ENCODE results near the gene LYPD3. TPM values are rescaled to one million over a fixed set of nuclear protein-coding genes. Genes with fewer than 3 reads are reported as not detected.

LYPD3 gene
- total and polyA plus RNA-seq, 7 experiments from 2014 or later: 1.1 to 30.6 (median 6.5) TPM

- peak overlapping the region; percentile 93 for H3K27ac ChIP-seq (ENCODE audit: low read depth, low read length)
- peak overlapping the region; percentile 38 to 82 (median 70) for H3K4me3 Mint-ChIP-seq
- H3K4me1 ChIP-seq (ENCODE audit: control insufficient read depth in 2 of 2, insufficient read depth in 2 of 2, low read length in 2 of 2): peaks cover 19 to 55% of the 10 kb centered on the region in 2 donors
These were observed 3.1 kb upstream of the LYPD3 start for GRCh38 chr19:43468354-43469159.

GRCh38 chr19:43467730-43468129, 2.3 kb upstream of the LYPD3 start:
- POLR2A ChIA-PET: no interaction called here
- intact Hi-C loops (cut with micrococcal nuclease): loop anchor here in 1 of 2 donors (10.0 kb wide), 1 partner anchor 287 kb away; the partner anchor contains the start of gene SMG9
- no peaks in the 10 kb centered on the region for H3K9me3 ChIP-seq (ENCODE audit: control insufficient read depth in 2 of 3, low read length in 3 of 3)
- no peaks in the 10 kb centered on the region for H3K9me3 Mint-ChIP-seq
- peaks cover 19 to 55% of the 10 kb centered on the region in 2 donors for H3K4me1 ChIP-seq (ENCODE audit: control insufficient read depth in 2 of 2, insufficient read depth in 2 of 2, low read length in 2 of 2)
- peaks cover 24 to 87% (median 58%) of the 10 kb centered on the region in 7 donors for H3K4me1 Mint-ChIP-seq
- H3K27me3 Mint-ChIP-seq: no peaks in the 10 kb centered on the region
- H3K4me3 ChIP-seq (ENCODE audit: low read length): no peak overlapping the region
- H3K36me3 Mint-ChIP-seq: no peaks in the 10 kb centered on the region
- no peak for DNase-seq
- H3K27me3 ChIP-seq (ENCODE audit: control insufficient read depth in 2 of 2, insufficient read depth in 2 of 2, low read length in 2 of 2): no peaks in the 10 kb centered on the region
- H3K27ac Mint-ChIP-seq: peak overlapping the region; percentile 82 to 99 (median 98)
- no peak for ATAC-seq
- H3K4me3 Mint-ChIP-seq: peak overlapping the region in 6 of 10 donors; percentile 14 to 82 (median 56)
- no peaks in the 10 kb centered on the region for H3K36me3 ChIP-seq (ENCODE audit: control insufficient read depth in 2 of 3, insufficient read depth in 3 of 3, low read length in 3 of 3)
- CTCF ChIA-PET: interaction anchor here (1.1 to 3.5 kb wide), 3 partner anchors 20 to 53 kb away, joined by 3 to 15 read pairs (median 5); no protein-coding TSS in a partner anchor
- H3K27ac ChIP-seq (ENCODE audit: low read depth, low read length): peak overlapping the region; percentile 93

More at GRCh38 chr19:43468354-43469159, 3.1 kb upstream of the LYPD3 start:
- Histone ChIP-seq H3K4me3 (ENCODE audit: low read length) (peak overlapping the region; percentile 4), H3K9me3 (ENCODE audit: control insufficient read depth in 2 of 3, low read length in 3 of 3) (no peaks in the 10 kb centered on the region), H3K36me3 (ENCODE audit: control insufficient read depth in 2 of 3, insufficient read depth in 3 of 3, low read length in 3 of 3) (no peaks in the 10 kb centered on the region), H3K27me3 (ENCODE audit: control insufficient read depth in 2 of 2, insufficient read depth in 2 of 2, low read length in 2 of 2) (no peaks in the 10 kb centered on the region)
- DNase-seq (peak in 5 of 9 donors; percentile 35 to 62 (median 46)), ATAC-seq (no peak)
- Mint-ChIP-seq H3K4me1 (peaks cover 27 to 91% (median 62%) of the 10 kb centered on the region in 7 donors), H3K9me3 (no peaks in the 10 kb centered on the region), H3K36me3 (no peaks in the 10 kb centered on the region), H3K27ac (peak overlapping the region; percentile 82 to 99 (median 98)), H3K27me3 (no peaks in the 10 kb centered on the region)
- intact Hi-C loops (cut with micrococcal nuclease): loop anchor here (1.0 to 10.0 kb wide), 2 partner anchors 51 to 286 kb away; partner anchors contain the start of gene SMG9 (in 1 of the 2)
- POLR2A ChIA-PET: interaction anchor here (0.9 to 1.8 kb wide), 4 partner anchors 8 to 107 kb away, joined by 3 to 7 read pairs (median 4); partner anchors contain the start of genes PINLYP and XRCC1
- CTCF ChIA-PET: interaction anchor here (0.6 to 3.5 kb wide), 4 partner anchors 21 to 52 kb away, joined by 3 to 15 read pairs (median 5); no protein-coding TSS in a partner anchor

GRCh38 chr19:43467276-43467675, 1.9 kb upstream of the LYPD3 start:
- peak overlapping the region; percentile 93 for H3K27ac ChIP-seq (ENCODE audit: low read depth, low read length)
- Mint-ChIP-seq H3K27ac (peak overlapping the region in 8 of 9 donors; percentile 82 to 99 (median 96)), H3K27me3 (no peaks in the 10 kb centered on the region), H3K9me3 (no peaks in the 10 kb centered on the region), H3K4me1 (peaks cover 24 to 87% (median 58%) of the 10 kb centered on the region in 7 donors), H3K36me3 (no peaks in the 10 kb centered on the region), H3K4me3 (peak overlapping the region in 5 of 10 donors; percentile 4 to 47 (median 23))
- ATAC-seq (no peak), DNase-seq (no peak)
- intact Hi-C loops (cut with micrococcal nuclease): loop anchor here in 1 of 2 donors (10.0 kb wide), 1 partner anchor 288 kb away; the partner anchor contains the start of gene SMG9
- H3K4me3 ChIP-seq (ENCODE audit: low read length): no peak overlapping the region
- no peaks in the 10 kb centered on the region for H3K36me3 ChIP-seq (ENCODE audit: control insufficient read depth in 2 of 3, insufficient read depth in 3 of 3, low read length in 3 of 3)
- ChIA-PET POLR2A (interaction anchor here (5.8 kb wide), 1 partner anchor 37 kb away, joined by 58 read pairs; the partner anchor contains the start of gene PHLDB3), CTCF (interaction anchor here (3.5 kb wide), 1 partner anchor 19 kb away, joined by 15 read pairs; no protein-coding TSS in a partner anchor)
- H3K27me3 ChIP-seq (ENCODE audit: control insufficient read depth in 2 of 2, insufficient read depth in 2 of 2, low read length in 2 of 2): no peaks in the 10 kb centered on the region
- no peaks in the 10 kb centered on the region for H3K9me3 ChIP-seq (ENCODE audit: control insufficient read depth in 2 of 3, low read length in 3 of 3)
- peaks cover 19 to 51% of the 10 kb centered on the region in 2 donors for H3K4me1 ChIP-seq (ENCODE audit: control insufficient read depth in 2 of 2, insufficient read depth in 2 of 2, low read length in 2 of 2)

- Histone ChIP-seq H3K27me3 (ENCODE audit: control insufficient read depth in 2 of 2, insufficient read depth in 2 of 2, low read length in 2 of 2) (no peaks in the 10 kb centered on the region), H3K36me3 (ENCODE audit: control insufficient read depth in 2 of 3, insufficient read depth in 3 of 3, low read length in 3 of 3) (no peaks in the 10 kb centered on the region), H3K9me3 (ENCODE audit: control insufficient read depth in 2 of 3, low read length in 3 of 3) (no peaks in the 10 kb centered on the region), H3K4me3 (ENCODE audit: low read length) (no peak overlapping the region), H3K4me1 (ENCODE audit: control insufficient read depth in 2 of 2, insufficient read depth in 2 of 2, low read length in 2 of 2) (peaks cover 19 to 48% of the 10 kb centered on the region in 2 donors), H3K27ac (ENCODE audit: low read depth, low read length) (no peak overlapping the region)
- peaks cover 24 to 87% (median 59%) of the 10 kb centered on the region in 7 donors for H3K4me1 Mint-ChIP-seq
- H3K4me3 Mint-ChIP-seq: peak overlapping the region in 1 of 10 donors; percentile 49
- H3K27me3 Mint-ChIP-seq: no peaks in the 10 kb centered on the region
- no peaks in the 10 kb centered on the region for H3K9me3 Mint-ChIP-seq
- POLR2A ChIA-PET: interaction anchor here (0.7 to 5.8 kb wide), 3 partner anchors 8 to 38 kb away, joined by 4 to 58 read pairs (median 12); partner anchors contain the start of gene PHLDB3
- CTCF ChIA-PET: interaction anchor here (1.1 to 3.5 kb wide), 2 partner anchors 19 to 53 kb away, joined by 5 to 15 read pairs; no protein-coding TSS in a partner anchor
- H3K27ac Mint-ChIP-seq: peak overlapping the region in 8 of 9 donors; percentile 82 to 99 (median 96)
- DNase-seq (no peak), ATAC-seq (no peak)
- no peaks in the 10 kb centered on the region for H3K36me3 Mint-ChIP-seq
- intact Hi-C loops (cut with micrococcal nuclease): loop anchor here in 1 of 2 donors (10.0 kb wide), 1 partner anchor 288 kb away; the partner anchor contains the start of gene SMG9
These were observed 1.4 kb upstream of the LYPD3 start for GRCh38 chr19:43466793-43467192.

GRCh38 chr19:43464134-43464775, 1.2 kb downstream of the LYPD3 start:
- H3K4me1 Mint-ChIP-seq: peaks cover 26 to 74% (median 58%) of the 10 kb centered on the region in 7 donors
- peak overlapping the region; percentile 92 for H3K4me3 ChIP-seq (ENCODE audit: low read length)
- no peak for ATAC-seq

More at GRCh38 chr19:43464134-43464775, 1.2 kb downstream of the LYPD3 start:
- H3K36me3 Mint-ChIP-seq: peaks cover 0 to 8% (median 0%) of the 10 kb centered on the region in 5 donors
- POLR2A ChIA-PET: interaction anchor here (0.7 to 5.8 kb wide), 15 partner anchors 10 to 132 kb away, joined by 3 to 64 read pairs (median 8); partner anchors contain the start of genes ETHE1, IRGQ, PHLDB3 and PINLYP
- no peaks in the 10 kb centered on the region for H3K9me3 ChIP-seq (ENCODE audit: control insufficient read depth in 2 of 3, low read length in 3 of 3)
- no peaks in the 10 kb centered on the region for H3K27me3 ChIP-seq (ENCODE audit: control insufficient read depth in 2 of 2, insufficient read depth in 2 of 2, low read length in 2 of 2)
- H3K9me3 Mint-ChIP-seq: no peaks in the 10 kb centered on the region
- CTCF ChIA-PET: interaction anchor here (0.6 to 5.2 kb wide), 9 partner anchors 8 to 132 kb away, joined by 3 to 31 read pairs (median 5); partner anchors contain the start of genes IRGQ, PHLDB3, ZNF575 and ZNF576
- peaks cover 15 to 26% of the 10 kb centered on the region in 2 donors for H3K4me1 ChIP-seq (ENCODE audit: control insufficient read depth in 2 of 2, insufficient read depth in 2 of 2, low read length in 2 of 2)
- intact Hi-C loops (cut with micrococcal nuclease): loop anchor here in 1 of 2 donors (5.0 to 10.0 kb wide), 3 partner anchors 113 to 291 kb away; partner anchors contain the start of genes IRGQ, PINLYP, SMG9 and XRCC1
- peak overlapping the region; percentile 89 to 100 (median 99) for H3K27ac Mint-ChIP-seq
- H3K27me3 Mint-ChIP-seq: peaks cover 0 to 2% (median 0%) of the 10 kb centered on the region in 5 donors
- peak overlapping the region; percentile 92 for H3K27ac ChIP-seq (ENCODE audit: low read depth, low read length)
- no peaks in the 10 kb centered on the region for H3K36me3 ChIP-seq (ENCODE audit: control insufficient read depth in 2 of 3, insufficient read depth in 3 of 3, low read length in 3 of 3)
- DNase-seq: peak in 1 of 9 donors; percentile 80
- H3K4me3 Mint-ChIP-seq: peak overlapping the region; percentile 87 to 99 (median 94)

All from naive thymus-derived CD4-positive, alpha-beta T cell (primary cell).